HG03520 (cell line): ENCODE data around the gene OR2A25.
A peak's percentile ranks its signal among the peaks of the same experiment; 100 is the strongest.
"Not testable (repeated sequence)": the region's sequence is repeated elsewhere in the genome, so short reads cannot be mapped to it uniquely, and the experiment has no call there.

Source experiments
- ATAC-seq: cut with Tn5 transposase; IDR thresholded peaks from one replicate; pipeline ENCODE4 v1.9.1; 2021; ENCODE audit warnings: mild to moderate bottlenecking, moderate library complexity; ENCODE audit not compliant: unreplicated experiment

Gene OR2A25

GRCh38 chr7:144069511-144069910 lies at the start of gene OR2A25:
Gene OR2A25, plus strand, starts transcription at chr7:144069811. Its CDS starts 4,409 bp downstream, at chr7:144074220.
- ATAC-seq, result no peak

GRCh38 chr7:144020340-144020739 lies 49.3 kb upstream of the OR2A25 start:
- no peak for ATAC-seq

- ATAC-seq, result no peak
Observed at GRCh38 chr7:144022169-144022568, 47.4 kb upstream of the OR2A25 start.

GRCh38 chr7:144023171-144023827 lies 46.3 kb upstream of the OR2A25 start:
- no peak for ATAC-seq

DNA sequence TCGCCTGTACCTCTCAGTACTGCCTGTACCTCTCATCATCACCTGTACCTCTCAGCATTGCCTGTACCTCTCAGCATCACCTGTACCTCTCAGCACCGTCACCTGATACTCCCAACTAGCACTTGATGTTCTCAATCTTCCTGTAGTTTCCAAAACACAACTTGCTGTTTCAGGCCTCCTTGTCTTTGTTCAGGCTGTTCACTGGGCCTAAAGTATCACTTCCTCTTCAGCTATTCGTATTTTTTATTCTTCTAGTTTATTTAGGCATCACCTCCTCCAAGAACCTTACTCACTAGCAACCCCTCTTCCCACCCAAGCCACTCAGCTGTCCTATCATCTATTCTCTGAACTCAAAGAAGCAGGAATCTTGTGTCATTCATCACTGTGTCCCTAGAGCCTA lies 45.4 kb upstream of the OR2A25 start:
- no peak for ATAC-seq

DNA sequence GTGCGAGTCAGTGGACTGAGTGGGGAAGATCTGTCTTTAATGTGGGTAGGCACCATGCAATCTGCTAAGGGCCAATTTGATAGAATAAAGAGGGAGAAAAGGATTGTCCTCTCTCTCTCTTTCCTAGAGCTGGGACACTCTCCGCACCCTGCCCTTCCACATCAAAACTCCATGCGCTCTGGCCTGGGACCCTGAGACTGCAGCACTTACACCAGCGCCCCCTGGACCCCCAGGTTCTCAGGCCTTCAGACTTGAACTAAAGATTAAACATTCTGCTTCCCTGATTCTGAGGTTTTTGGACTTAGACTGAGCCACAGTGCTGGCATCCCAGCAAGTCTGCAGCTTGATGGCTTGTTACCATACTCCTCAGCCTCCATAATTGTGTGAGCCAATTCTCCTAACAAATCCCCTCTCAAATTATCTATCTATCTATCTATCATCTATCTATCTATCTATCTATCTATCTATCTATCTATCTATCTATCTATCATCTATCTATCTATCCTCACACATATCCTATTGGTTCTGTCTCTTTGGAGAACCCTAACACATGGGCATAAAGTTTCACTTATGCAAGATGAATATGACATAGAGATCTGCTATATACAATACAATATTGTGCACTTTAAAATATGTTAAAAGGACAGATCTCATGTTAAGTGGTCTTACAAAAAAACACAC lies 43.3 kb upstream of the OR2A25 start:
- no peak for ATAC-seq

- ATAC-seq, result no peak
Observed at GRCh38 chr7:144027070-144027469, 42.5 kb upstream of the OR2A25 start.

DNA sequence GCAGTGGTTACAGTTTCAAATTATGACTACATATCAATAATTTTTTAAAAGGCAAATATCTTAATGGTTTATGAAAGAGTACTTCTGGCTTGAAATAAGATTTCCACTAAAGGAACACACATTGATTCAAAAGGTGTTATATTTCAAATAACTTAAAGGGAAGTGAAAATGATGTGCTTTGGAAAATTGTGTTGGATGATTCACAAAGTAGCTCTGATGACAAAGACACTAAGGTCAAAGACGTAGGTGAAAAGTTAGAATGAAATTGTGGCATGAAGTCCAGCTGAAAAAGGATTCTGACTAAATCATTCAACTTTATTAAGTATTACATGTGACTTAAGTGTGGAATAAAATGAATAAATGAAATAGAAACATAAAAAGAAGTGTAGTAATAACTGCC lies 41.6 kb upstream of the OR2A25 start:
- peak; percentile 41 for ATAC-seq

- ATAC-seq, result no peak
Observed at GRCh38 chr7:144028547-144028946, 41.1 kb upstream of the OR2A25 start.

DNA sequence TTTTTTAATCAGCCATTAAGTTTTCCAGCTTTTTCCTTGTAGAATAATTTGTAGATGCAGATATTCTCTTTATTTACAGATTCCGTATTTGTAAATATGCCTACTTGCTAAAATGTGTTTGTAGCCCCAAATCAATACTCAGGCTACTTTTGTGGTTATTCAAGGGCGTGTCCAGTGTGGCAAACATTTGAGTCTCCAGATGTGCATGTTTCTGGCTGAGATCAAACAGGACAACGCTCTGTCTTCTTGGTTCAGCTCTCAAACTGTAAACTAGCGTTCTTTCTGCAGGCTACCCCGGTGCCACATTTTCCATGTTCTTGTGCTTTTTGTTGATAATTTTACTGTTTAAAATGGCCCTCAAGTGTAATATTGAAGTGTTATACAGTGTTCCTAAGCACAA lies 37.1 kb upstream of the OR2A25 start:
- no peak for ATAC-seq

- ATAC-seq, result no peak
Observed at GRCh38 chr7:144032985-144033709, 36.5 kb upstream of the OR2A25 start.

DNA sequence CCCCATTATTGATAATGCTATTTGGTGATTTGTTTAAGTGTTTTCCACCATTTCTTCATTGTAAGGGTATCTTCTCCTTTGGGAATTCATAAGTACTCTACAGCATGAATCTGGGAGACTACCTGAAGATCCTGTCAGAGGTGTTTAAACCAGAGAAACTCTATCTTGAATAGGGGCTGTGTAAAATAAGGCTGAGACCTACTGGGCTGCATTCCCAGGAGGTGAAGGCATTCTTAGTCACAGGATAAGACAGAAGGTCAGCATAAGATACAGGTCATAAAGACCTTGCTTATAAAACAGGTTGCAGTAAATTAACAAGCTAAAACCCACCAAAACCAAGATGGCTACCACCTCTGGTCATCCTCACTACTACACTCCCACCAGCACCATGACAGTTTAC lies 34.2 kb upstream of the OR2A25 start:
- ATAC-seq, result no peak

- ATAC-seq, result no peak
Observed at GRCh38 chr7:144036302-144036885, 33.2 kb upstream of the OR2A25 start.

GRCh38 chr7:144037414-144038035 lies 32.1 kb upstream of the OR2A25 start:
- no peak for ATAC-seq

DNA sequence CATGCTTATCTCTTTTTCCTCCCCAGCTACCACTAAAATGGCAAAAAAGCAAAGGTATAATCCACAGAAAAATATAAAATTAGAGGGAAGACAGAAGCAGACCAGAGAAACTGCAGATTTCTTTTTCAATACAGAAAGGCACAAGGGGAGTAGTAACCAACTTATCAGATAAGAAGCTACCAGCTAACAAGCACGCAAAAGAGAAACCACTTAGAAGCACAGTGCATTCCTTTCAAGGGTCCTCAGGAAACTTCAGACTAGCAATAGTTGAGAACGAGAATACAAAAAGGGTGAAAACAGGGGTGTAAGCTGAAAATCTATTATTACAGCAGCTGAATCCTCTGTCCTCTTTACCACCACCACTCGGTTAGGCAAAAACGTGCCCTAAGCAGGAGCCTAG lies 30.7 kb upstream of the OR2A25 start:
- no peak for ATAC-seq

- no peak for ATAC-seq
Observed at GRCh38 chr7:144048648-144049047, 21.0 kb upstream of the OR2A25 start, which contains the start of gene OR2A5. Gene OR2A5, plus strand, starts transcription at chr7:144048948. Its CDS starts 1,454 bp downstream, at chr7:144050402.

- ATAC-seq, result no peak
Observed at GRCh38 chr7:144049491-144049890, 20.1 kb upstream of the OR2A25 start.

GRCh38 chr7:144050093-144050492 lies 19.5 kb upstream of the OR2A25 start:
- no peak for ATAC-seq

- not testable (repeated sequence) for ATAC-seq
Observed at GRCh38 chr7:144050884-144051283, 18.7 kb upstream of the OR2A25 start.

DNA sequence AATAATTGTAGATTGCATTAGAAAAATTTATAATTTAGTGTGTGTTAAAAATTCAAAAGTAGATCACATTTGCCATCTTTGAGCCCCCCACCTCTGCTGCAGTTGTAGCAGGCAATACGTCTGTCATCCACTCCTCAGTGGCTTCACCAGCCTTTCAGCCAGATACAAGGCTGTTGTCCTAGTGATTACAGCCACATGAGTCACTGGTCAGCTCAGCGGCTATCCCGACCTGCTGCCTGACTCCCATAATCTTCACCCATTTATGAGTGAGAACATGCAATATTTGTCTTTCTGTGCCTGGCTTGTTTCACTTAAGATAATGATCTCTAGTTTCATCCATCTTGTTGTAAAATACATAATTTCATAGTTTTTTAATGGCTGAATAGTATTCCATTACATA lies 11.7 kb upstream of the OR2A25 start:
- no peak for ATAC-seq

- ATAC-seq, result no peak
Observed at GRCh38 chr7:144063710-144064109, 5.9 kb upstream of the OR2A25 start.
